ENCODE data around the gene FAM221B.

DNA sequence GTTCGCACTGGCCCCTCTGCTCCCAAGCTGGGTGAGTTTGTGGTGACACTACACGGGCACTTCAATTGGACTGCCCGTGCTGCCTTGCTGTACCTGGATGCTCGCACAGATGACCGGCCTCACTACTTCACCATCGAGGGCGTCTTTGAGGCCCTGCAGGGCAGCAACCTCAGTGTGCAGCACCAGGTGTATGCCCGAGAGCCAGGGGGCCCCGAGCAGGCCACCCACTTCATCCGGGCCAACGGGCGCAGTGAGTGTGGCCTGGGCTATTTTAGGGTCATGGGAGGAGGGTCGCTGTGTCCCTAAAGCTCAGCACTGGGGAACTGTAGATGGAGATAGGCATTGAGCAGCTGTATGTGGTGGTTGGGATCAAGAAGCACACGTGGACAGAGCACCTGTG lies 35.7 kb downstream of the FAM221B start:
- TF ChIP-seq CTCF (IDR thresholded peaks at IDR 0.05) (no peak), POLR2AphosphoS5 (IDR thresholded peaks at IDR 0.05) (no peak)
